Measurements from ENCODE around the gene PAPPA.

PAPPA gene

DNA sequence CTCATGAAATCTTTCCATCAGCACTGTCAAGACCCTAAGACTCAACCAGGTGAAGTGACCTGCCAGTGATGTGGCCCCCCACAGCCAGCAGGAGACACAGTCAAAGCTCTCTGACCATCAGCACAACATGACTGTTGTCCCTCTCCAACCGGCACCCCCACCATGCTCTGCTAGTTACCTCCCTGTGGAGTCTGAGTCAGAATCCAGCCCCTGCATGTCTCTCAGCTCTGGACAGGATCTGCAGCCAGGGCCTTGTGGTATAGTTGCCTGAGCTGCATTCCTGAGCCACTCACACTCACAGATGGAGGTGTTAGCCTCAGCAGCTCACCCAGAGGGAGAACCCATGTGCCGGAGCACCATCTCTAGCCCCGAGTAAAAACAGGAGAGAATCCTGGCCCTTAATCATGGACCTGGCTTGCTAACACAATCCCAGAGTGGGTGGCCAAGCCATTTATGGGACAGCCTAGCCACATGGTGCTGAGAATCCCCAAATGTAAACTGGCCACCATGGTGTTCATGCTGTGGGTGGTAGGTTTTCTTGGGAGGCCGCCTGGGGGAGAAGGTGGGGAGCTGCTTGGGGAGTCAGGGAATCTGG is 237.8 kb downstream of the PAPPA start:
- no peaks in the 10 kb centered on the region for H3K27me3 ChIP-seq (replicated peaks; ENCODE audit: control insufficient read depth, insufficient read depth, low read length, poor library complexity, severe bottlenecking)
- no peaks in the 10 kb centered on the region for H3K4me1 ChIP-seq (ENCODE audit: control insufficient read depth, insufficient read depth, low read length, poor library complexity, severe bottlenecking)
- no peak for DNase-seq
- H3K36me3 ChIP-seq (ENCODE audit: control insufficient read depth, insufficient read depth, low read length), result no peaks in the 10 kb centered on the region
- no peaks in the 10 kb centered on the region for H3K9me3 ChIP-seq (ENCODE audit: control insufficient read depth, low read length)
- H3K4me3 ChIP-seq (ENCODE audit: insufficient read depth, low read depth, low read length, poor library complexity, severe bottlenecking), result no peak overlapping the region
- no peak overlapping the region for H3K27ac ChIP-seq (ENCODE audit: insufficient read depth, low read length, poor library complexity, severe bottlenecking)

GRCh38 chr9:116393198-116393597 is 239.6 kb downstream of the PAPPA start:
- no peaks in the 10 kb centered on the region for H3K27me3 ChIP-seq (replicated peaks; ENCODE audit: control insufficient read depth, insufficient read depth, low read length, poor library complexity, severe bottlenecking)
- no peaks in the 10 kb centered on the region for H3K9me3 ChIP-seq (ENCODE audit: control insufficient read depth, low read length)
- no peak overlapping the region for H3K27ac ChIP-seq (ENCODE audit: insufficient read depth, low read length, poor library complexity, severe bottlenecking)
- no peaks in the 10 kb centered on the region for H3K36me3 ChIP-seq (ENCODE audit: control insufficient read depth, insufficient read depth, low read length)
- no peak for DNase-seq
- H3K4me3 ChIP-seq (ENCODE audit: insufficient read depth, low read depth, low read length, poor library complexity, severe bottlenecking), result no peak overlapping the region
- no peaks in the 10 kb centered on the region for H3K4me1 ChIP-seq (ENCODE audit: control insufficient read depth, insufficient read depth, low read length, poor library complexity, severe bottlenecking)

GRCh38 chr9:116394070-116394469 is 240.5 kb downstream of the PAPPA start:
- no peaks in the 10 kb centered on the region for H3K9me3 ChIP-seq (ENCODE audit: control insufficient read depth, low read length)
- no peak for DNase-seq

GRCh38 chr9:116394894-116395698 is 241.5 kb downstream of the PAPPA start:
- H3K36me3 ChIP-seq (ENCODE audit: control insufficient read depth, insufficient read depth, low read length), result no peaks in the 10 kb centered on the region
- H3K4me1 ChIP-seq (ENCODE audit: control insufficient read depth, insufficient read depth, low read length, poor library complexity, severe bottlenecking), result no peaks in the 10 kb centered on the region
- no peak for DNase-seq
- H3K9me3 ChIP-seq (ENCODE audit: control insufficient read depth, low read length), result no peaks in the 10 kb centered on the region
- H3K27ac ChIP-seq (ENCODE audit: insufficient read depth, low read length, poor library complexity, severe bottlenecking), result no peak overlapping the region
- H3K4me3 ChIP-seq (ENCODE audit: insufficient read depth, low read depth, low read length, poor library complexity, severe bottlenecking), result no peak overlapping the region
- H3K27me3 ChIP-seq (replicated peaks; ENCODE audit: control insufficient read depth, insufficient read depth, low read length, poor library complexity, severe bottlenecking), result no peaks in the 10 kb centered on the region

More at GRCh38 chr9:116394070-116394469, 240.5 kb downstream of the PAPPA start:
- Histone ChIP-seq H3K4me3 (ENCODE audit: insufficient read depth, low read depth, low read length, poor library complexity, severe bottlenecking) (no peak overlapping the region), H3K27me3 (replicated peaks; ENCODE audit: control insufficient read depth, insufficient read depth, low read length, poor library complexity, severe bottlenecking) (no peaks in the 10 kb centered on the region), H3K4me1 (ENCODE audit: control insufficient read depth, insufficient read depth, low read length, poor library complexity, severe bottlenecking) (no peaks in the 10 kb centered on the region), H3K27ac (ENCODE audit: insufficient read depth, low read length, poor library complexity, severe bottlenecking) (no peak overlapping the region), H3K36me3 (ENCODE audit: control insufficient read depth, insufficient read depth, low read length) (no peaks in the 10 kb centered on the region)

DNA sequence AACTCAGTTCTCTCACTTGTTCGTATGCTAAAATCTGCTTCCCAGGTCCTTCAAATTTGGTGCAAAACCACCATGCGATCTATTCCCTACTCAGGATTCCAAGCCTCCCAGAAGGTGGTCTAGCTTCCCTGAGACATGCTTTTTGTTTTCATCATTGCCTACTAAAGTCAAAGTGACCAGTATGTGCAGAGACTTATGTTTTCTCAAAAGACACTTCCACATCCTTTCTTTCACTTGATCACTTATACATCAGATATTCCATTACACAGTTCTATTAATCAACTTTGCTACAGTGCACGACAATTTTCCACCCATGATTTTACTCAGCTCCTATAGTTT is 242.1 kb downstream of the PAPPA start:
- no peak for DNase-seq
- Histone ChIP-seq H3K36me3 (ENCODE audit: control insufficient read depth, insufficient read depth, low read length) (no peaks in the 10 kb centered on the region), H3K27me3 (replicated peaks; ENCODE audit: control insufficient read depth, insufficient read depth, low read length, poor library complexity, severe bottlenecking) (no peaks in the 10 kb centered on the region), H3K4me1 (ENCODE audit: control insufficient read depth, insufficient read depth, low read length, poor library complexity, severe bottlenecking) (no peaks in the 10 kb centered on the region), H3K27ac (ENCODE audit: insufficient read depth, low read length, poor library complexity, severe bottlenecking) (no peak overlapping the region), H3K4me3 (ENCODE audit: insufficient read depth, low read depth, low read length, poor library complexity, severe bottlenecking) (no peak overlapping the region), H3K9me3 (ENCODE audit: control insufficient read depth, low read length) (no peaks in the 10 kb centered on the region)

GRCh38 chr9:116403171-116403570 is 249.6 kb downstream of the PAPPA start:
- no peaks in the 10 kb centered on the region for H3K36me3 ChIP-seq (ENCODE audit: control insufficient read depth, insufficient read depth, low read length)
- H3K9me3 ChIP-seq (ENCODE audit: control insufficient read depth, low read length), result no peaks in the 10 kb centered on the region
- no peak overlapping the region for H3K27ac ChIP-seq (ENCODE audit: insufficient read depth, low read length, poor library complexity, severe bottlenecking)
- no peak for DNase-seq
- no peaks in the 10 kb centered on the region for H3K4me1 ChIP-seq (ENCODE audit: control insufficient read depth, insufficient read depth, low read length, poor library complexity, severe bottlenecking)
- H3K4me3 ChIP-seq (ENCODE audit: insufficient read depth, low read depth, low read length, poor library complexity, severe bottlenecking), result no peak overlapping the region
- no peaks in the 10 kb centered on the region for H3K27me3 ChIP-seq (replicated peaks; ENCODE audit: control insufficient read depth, insufficient read depth, low read length, poor library complexity, severe bottlenecking)

- no peaks in the 10 kb centered on the region for H3K36me3 ChIP-seq (ENCODE audit: control insufficient read depth, insufficient read depth, low read length)
- H3K4me3 ChIP-seq (ENCODE audit: insufficient read depth, low read depth, low read length, poor library complexity, severe bottlenecking), result no peak overlapping the region
- H3K4me1 ChIP-seq (ENCODE audit: control insufficient read depth, insufficient read depth, low read length, poor library complexity, severe bottlenecking), result no peaks in the 10 kb centered on the region
- no peaks in the 10 kb centered on the region for H3K9me3 ChIP-seq (ENCODE audit: control insufficient read depth, low read length)
- no peak overlapping the region for H3K27ac ChIP-seq (ENCODE audit: insufficient read depth, low read length, poor library complexity, severe bottlenecking)
- H3K27me3 ChIP-seq (replicated peaks; ENCODE audit: control insufficient read depth, insufficient read depth, low read length, poor library complexity, severe bottlenecking), result no peaks in the 10 kb centered on the region
- no peak for DNase-seq
Observed at GRCh38 chr9:116404228-116404627, 250.6 kb downstream of the PAPPA start.

- no peak overlapping the region for H3K4me3 ChIP-seq (ENCODE audit: insufficient read depth, low read depth, low read length, poor library complexity, severe bottlenecking)
- H3K36me3 ChIP-seq (ENCODE audit: control insufficient read depth, insufficient read depth, low read length), result no peaks in the 10 kb centered on the region
- H3K4me1 ChIP-seq (ENCODE audit: control insufficient read depth, insufficient read depth, low read length, poor library complexity, severe bottlenecking), result no peaks in the 10 kb centered on the region
- H3K27me3 ChIP-seq (replicated peaks; ENCODE audit: control insufficient read depth, insufficient read depth, low read length, poor library complexity, severe bottlenecking), result no peaks in the 10 kb centered on the region
- DNase-seq, result no peak
- H3K27ac ChIP-seq (ENCODE audit: insufficient read depth, low read length, poor library complexity, severe bottlenecking), result no peak overlapping the region
- no peaks in the 10 kb centered on the region for H3K9me3 ChIP-seq (ENCODE audit: control insufficient read depth, low read length)
Observed at GRCh38 chr9:116405321-116405720, 251.7 kb downstream of the PAPPA start.

DNA sequence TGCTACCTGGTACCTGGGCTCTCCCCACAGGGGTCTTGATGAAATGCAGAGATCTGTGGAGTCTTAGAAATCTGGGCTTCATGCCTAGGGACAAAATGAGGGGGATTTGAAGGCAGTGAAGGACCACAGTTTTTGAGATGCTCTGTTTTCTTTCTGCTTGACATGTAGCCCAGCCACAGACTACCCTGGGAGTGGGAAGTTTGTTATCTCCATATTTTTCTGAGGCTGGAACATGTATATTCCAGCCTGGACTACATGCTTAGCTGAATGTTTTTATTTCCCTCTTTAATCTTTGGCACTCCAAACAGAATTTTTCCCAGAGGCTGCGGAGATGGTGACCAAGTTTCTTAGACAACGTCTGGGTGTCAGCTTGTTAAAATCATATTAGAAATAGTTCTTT is 252.9 kb downstream of the PAPPA start:
- Histone ChIP-seq H3K4me3 (ENCODE audit: insufficient read depth, low read depth, low read length, poor library complexity, severe bottlenecking) (no peak overlapping the region), H3K9me3 (ENCODE audit: control insufficient read depth, low read length) (no peaks in the 10 kb centered on the region), H3K27ac (ENCODE audit: insufficient read depth, low read length, poor library complexity, severe bottlenecking) (no peak overlapping the region), H3K36me3 (ENCODE audit: control insufficient read depth, insufficient read depth, low read length) (no peaks in the 10 kb centered on the region), H3K4me1 (ENCODE audit: control insufficient read depth, insufficient read depth, low read length, poor library complexity, severe bottlenecking) (no peaks in the 10 kb centered on the region), H3K27me3 (replicated peaks; ENCODE audit: control insufficient read depth, insufficient read depth, low read length, poor library complexity, severe bottlenecking) (no peaks in the 10 kb centered on the region)
- DNase-seq, result no peak

DNA sequence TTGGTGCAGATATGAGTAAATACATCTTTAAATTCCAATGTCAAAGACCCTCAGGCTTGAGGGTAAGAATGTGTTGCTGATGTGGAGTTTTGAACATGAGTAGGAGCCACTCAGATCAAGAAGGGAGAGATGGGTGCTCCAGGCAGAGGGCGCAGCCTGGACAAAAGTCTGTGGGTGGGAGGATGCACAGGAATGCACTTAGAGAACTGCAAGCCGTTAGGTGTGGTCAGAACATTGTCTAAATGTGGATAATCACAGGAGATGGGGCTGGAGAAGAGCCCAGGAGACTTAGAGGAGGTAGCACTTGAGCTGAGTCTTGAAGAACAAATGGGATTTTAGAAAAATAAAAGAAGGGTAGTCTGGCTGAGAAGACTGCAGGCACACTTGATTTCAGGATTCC is 255.5 kb downstream of the PAPPA start:
- no peak for DNase-seq

More for the DNA sequence above, 255.5 kb downstream of the PAPPA start:
- Histone ChIP-seq H3K27ac (ENCODE audit: insufficient read depth, low read length, poor library complexity, severe bottlenecking) (no peak overlapping the region), H3K4me3 (ENCODE audit: insufficient read depth, low read depth, low read length, poor library complexity, severe bottlenecking) (no peak overlapping the region), H3K9me3 (ENCODE audit: control insufficient read depth, low read length) (no peaks in the 10 kb centered on the region), H3K36me3 (ENCODE audit: control insufficient read depth, insufficient read depth, low read length) (no peaks in the 10 kb centered on the region), H3K4me1 (ENCODE audit: control insufficient read depth, insufficient read depth, low read length, poor library complexity, severe bottlenecking) (no peaks in the 10 kb centered on the region), H3K27me3 (replicated peaks; ENCODE audit: control insufficient read depth, insufficient read depth, low read length, poor library complexity, severe bottlenecking) (no peaks in the 10 kb centered on the region)

All from effector memory CD4-positive, alpha-beta T cell (primary cell).